GM19468 (cell line): ENCODE measurements around the gene PRELP.

Experiments
- ATAC-seq: cut with Tn5 transposase; IDR thresholded peaks from one replicate; pipeline ENCODE4 v1.9.1; 2021; ENCODE audit warnings: mild to moderate bottlenecking, moderate library complexity, moderate number of reproducible peaks; ENCODE audit not compliant: unreplicated experiment; ENCODE audit errors: extremely low read depth

Gene PRELP

DNA sequence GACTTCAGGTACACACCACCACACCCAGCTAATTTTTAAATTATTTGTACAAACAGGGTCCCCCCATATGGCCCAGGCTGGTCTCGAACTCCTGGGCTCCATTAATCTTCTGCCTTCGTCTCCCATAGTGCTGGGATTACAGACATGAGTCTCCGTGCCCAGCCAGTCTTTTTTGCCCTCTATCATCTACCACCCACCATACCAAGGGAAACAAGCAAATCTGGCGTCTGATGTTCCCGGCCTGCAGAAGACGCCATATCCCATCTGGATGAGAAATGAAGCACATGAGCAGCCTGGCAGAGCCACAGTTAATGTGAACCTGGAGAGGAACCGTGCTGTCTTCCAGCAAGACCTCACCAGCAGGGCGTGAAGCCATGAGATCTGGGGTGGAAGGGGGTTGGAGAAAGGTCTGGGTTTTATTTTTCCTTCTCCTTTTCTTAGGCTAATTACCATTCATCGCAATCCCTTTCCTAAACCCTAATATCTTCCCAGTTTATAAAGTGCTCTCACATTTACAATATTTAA is 1.8 kb upstream of the PRELP start:
- ATAC-seq, result no peak

DNA sequence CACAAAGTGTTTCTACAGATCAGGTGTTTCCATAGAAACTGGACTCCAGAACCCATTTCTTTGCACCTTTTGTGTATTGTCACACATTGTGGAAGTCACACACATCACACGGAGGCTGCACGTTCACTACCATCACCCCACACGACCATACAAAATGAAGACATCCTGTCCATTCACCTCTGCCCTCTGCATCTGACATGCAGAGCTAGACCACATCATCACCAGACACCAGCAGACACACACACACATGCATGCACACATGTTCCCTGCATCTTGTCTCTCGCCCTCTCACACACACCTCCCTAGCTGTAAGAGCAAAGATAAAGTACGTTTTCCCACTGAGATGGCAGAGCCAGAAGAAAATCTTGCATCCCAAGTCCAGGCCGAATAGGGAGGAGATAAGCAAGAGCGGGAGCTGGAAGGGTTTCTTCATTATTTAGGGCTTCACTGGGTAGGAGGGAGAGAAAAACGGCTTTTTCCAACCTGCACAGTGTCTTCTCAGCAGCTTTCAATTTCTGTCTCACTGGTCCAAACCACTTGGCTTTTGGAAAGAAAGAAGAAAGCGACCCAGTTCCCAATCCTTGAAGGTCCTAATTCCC is 709 bp downstream of the PRELP start:
- ATAC-seq, result no peak

DNA sequence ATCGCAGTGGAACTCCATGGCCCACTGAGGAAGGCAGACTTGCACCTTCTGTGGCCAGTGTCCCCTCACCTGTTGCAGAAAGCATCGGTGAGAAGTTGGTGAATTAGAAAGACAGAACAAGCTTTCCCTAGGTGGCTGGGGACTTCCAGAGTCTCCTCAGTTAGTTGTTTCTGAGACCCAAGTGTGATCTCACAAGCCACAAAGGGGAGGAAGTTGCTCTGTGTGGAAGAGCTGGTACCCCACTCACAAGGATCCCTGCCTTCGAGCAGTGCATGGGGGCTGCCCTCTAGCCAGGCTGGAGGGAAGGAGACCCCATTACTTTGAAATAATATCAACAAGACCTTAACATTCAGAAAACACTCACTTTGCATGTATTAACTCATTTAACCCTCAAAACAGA is 2.1 kb downstream of the PRELP start:
- no peak for ATAC-seq

- no peak for ATAC-seq
Observed at GRCh38 chr1:203478231-203478630, 2.6 kb downstream of the PRELP start.

DNA sequence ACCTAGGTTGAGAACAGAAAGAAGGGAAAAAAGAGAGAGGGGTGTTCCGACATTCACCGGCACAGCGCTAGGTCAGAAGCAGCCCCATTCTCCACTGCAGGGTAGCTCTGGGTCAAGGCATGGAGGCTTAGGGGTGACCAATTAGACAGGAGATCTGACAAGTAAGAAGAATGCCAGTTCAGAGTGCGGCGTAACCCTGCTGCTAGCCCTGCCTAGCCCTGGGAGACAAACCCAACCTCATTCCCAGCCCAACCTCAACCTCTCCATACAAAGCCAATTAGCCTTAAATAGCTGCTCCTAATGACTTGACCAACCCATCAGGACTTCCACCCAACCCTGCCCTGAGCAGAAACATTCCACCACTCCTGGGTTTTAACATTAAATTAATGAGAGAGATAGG is 3.4 kb downstream of the PRELP start:
- no peak for ATAC-seq

DNA sequence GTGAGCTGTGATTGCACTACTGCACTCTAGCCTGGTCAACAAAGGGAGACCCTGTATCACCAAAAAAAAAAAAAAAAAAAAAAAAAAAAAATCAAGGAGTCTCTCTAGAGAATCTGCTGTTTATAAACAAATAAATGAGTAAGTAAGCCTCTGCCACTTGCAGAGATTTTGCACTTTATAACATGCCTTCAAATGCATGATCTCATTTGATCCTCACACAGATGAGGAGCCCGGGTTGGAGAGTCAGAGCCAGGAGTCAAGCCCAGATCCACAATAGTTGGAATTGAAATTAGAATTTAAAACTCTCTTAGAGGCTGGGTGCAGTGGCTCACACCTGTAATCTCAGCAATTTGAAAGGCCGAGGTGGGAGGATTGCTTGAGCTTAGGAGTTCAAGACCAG is 4.0 kb downstream of the PRELP start:
- ATAC-seq, result no peak

DNA sequence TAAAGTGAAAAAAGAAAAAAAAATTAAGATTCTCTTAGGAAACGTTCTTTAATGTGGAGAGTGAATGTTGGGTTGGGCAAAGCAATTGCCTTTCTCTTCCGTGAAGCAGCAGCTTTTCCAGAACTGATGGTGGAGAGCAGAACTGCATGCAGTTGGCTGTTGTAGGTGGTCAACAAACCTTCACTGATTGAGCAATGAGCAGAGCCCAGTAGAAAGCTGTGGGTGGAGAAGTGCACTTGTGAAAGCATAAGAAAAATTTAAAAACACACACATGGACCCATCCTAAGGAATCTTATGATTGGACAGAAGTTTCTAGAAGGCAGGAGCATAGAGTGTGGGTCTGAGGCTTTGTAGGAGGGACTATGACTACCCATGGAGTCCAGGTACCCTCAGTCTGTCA is 4.5 kb downstream of the PRELP start:
- ATAC-seq, result no peak

DNA sequence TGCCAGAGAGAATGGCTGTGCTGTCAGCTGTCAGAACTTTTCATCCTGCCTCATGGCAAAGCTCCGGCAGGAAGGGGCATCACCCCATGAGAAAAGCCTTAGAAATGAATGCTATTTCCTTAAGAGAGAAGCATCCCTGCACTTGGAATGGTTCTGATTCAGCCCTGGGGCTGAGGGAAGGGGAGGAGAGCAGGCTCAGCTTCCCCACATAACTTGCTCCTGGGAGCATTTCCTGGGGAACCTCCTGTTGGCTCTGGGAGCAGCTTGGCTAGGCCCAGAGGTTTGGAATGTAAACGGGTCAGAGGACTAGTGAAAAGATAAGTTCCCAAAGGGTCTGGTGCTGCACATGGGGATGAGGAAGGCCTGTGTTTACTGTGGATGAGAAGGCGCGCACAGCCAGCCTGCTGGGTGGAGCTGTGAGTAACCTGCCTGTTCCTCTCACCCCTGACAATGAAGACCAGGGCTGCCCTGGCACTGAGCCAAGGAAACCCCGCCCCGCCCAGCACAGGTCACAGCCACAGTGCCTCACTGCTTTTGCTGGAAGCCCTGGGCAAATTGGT is 5.0 kb downstream of the PRELP start:
- ATAC-seq, result no peak

DNA sequence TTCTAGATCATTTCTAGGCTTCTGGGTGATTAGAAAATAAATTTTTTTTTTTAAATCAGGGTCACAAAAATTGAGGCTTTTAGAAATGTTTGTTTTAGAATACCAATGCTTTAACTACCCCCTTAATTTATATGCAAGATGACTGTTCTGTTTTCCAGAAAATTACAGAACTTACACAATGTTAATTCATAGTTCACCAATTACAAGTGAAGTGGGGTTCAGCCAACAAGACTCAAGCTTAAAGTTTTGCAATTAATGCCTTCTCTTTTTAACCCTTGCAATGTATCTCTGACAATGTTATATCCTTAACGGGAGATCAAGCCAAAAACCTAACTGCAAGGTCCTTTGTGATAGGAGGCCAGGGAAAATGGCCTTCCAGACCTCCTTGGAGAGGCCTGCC is 5.6 kb downstream of the PRELP start:
- ATAC-seq, result no peak

- ATAC-seq, result no peak
Observed at GRCh38 chr1:203486618-203487370, 11.2 kb downstream of the PRELP start.

GRCh38 chr1:203488539-203488938 is 12.9 kb downstream of the PRELP start:
- ATAC-seq, result no peak

DNA sequence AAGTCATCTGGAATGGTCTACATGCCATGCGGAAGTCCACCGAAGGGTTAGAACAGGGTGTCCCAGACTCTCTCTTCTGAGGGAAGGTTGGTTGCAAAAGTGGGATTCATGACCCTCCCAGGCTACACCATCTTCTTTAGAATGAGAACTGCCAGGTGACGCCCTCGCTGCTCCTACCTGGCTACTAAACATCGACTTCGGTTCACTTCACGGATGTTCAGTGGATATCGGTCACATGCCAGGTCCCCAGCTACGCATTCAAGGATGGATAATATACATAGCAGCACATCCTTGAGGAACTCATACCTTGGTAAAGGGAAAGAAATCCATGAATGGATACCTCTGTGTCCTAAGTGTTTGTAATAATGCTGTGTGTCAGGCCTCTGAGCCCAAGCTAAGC is 15.0 kb downstream of the PRELP start:
- no peak for ATAC-seq

GRCh38 chr1:203491664-203492063 is 16.1 kb downstream of the PRELP start:
- ATAC-seq, result no peak

DNA sequence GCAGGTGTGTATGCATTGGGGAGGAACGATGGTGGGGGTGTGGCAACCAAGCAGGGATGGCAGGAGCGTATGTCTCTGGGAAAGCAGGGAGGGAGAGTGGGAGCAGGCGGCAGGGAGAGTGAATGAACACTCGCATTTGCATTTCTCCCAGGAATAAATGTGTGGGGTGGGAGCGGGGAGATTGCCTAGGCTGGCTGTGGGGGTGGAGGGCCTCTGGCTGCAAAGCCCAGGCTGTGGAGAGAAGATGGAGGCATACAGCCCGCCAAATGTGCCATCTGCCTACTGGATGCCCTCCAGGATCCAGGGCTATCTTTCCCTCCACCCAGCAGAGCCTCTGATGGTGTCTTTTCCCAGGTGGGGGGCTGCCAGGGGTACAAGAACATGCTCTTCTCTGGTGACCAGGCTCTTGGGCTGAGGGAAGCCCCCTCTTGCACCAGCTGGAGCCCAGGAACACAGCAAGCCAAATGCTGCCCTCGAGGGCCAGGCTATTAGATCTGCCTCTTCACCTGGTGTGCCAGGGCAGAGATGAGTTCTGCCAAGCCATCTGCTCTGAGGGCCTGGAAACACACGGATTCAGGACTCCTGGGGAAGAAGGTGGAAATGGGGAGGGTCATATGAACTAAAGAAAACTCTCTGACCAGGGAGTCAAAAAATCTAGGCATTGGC is 16.6 kb downstream of the PRELP start:
- no peak for ATAC-seq

DNA sequence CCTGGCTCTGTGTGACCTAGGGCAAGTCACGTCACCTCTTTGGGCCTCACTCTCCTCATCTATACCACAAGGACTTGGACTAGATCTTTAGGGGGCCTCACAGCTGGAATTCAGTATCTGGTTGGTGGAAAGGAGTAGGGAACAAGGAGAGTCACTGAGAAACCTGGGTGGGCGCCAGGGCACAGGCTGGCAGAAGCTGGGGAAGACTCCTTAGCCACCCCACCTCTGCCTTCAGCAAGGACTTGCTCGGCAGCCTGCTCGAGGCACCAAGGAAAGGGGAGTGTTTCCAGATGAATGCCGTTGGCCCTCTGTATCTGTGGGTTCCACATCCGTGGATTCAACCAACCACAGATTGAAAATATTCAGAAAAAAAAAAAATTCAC is 17.1 kb downstream of the PRELP start:
- no peak for ATAC-seq

- no peak for ATAC-seq
Observed at GRCh38 chr1:203493901-203494300, 18.3 kb downstream of the PRELP start, which contains the start of gene OPTC. Gene OPTC, plus strand, starts transcription at chr1:203494153. Its CDS starts 1,853 bp downstream, at chr1:203496006.

DNA sequence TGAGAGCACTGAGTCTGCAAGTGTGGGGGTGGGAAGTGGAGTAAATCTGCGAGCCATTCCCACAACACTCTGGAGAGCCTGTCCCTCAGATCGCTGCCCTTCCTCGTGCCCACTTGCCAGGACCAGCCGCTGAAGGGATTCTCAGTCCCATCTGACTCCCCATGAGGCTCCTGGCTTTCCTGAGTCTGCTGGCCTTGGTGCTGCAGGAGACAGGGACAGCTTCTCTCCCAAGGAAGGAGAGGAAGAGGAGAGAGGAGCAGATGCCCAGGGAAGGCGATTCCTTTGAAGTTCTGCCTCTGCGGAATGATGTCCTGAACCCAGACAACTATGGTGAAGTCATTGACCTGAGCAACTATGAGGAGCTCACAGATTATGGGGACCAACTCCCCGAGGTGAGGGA is 20.2 kb downstream of the PRELP start:
- ATAC-seq, result no peak

- no peak for ATAC-seq
Observed at GRCh38 chr1:203497269-203497777, 21.7 kb downstream of the PRELP start.

DNA sequence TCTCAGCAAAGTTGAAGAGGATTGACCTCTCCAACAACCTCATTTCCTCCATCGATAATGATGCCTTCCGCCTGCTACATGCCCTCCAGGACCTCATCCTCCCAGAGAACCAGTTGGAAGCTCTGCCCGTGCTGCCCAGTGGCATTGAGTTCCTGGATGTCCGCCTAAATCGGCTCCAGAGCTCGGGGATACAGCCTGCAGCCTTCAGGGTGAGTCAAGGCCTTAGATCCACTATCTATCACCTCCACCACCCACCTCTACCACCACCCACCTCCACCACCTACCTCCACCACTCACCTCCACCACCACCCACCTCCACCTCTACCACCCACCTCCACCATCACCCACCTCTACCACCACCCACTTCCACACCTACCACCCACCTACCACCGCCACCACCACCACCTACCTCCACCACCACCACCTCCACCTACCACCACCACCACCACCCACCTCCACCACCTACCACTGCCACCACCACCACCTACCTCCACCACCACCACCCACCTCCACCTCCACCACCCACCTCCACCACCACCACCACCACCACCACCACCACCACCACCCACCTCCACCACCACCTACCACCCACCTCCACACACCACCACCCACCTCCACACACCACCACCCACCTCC is 24.2 kb downstream of the PRELP start:
- ATAC-seq, result no peak

DNA sequence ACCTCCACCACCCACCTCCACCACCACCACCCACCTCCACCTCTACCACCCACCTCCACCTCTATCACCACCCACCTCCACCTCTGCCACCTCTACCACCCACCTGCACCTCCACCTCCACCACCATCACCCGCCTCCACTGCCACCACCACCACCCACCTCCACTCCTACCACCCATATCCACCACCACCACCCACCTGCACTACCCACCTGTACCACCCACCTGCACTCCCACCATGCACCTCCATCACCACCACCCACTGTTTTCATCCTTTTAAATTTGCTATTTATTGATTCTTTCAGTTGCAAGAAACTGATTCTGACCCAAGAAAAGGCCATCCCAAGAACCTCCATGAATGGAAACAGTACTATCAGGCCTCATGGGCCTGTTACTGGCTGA is 24.7 kb downstream of the PRELP start:
- no peak for ATAC-seq
